Cardiac atrium fibroblast (primary cell): Measurements from ENCODE around the gene HDAC9. TPM values are rescaled to one million over a fixed set of nuclear protein-coding genes. Genes with fewer than 3 reads are reported as not detected.

ENCODE experiments used
- total RNA-seq: library from RNA; depleted of rRNA; stranded (reverse); fragments of >200 nt; gene quantifications from 2 replicates; pipeline ENCODE4 v1.2.3, GENCODE V29; 2015

The HDAC9 gene
- 3.7 and 6.9 TPM in 2 replicates for total RNA-seq

GRCh38 chr7:18495412-18496340 is at the start of gene HDAC9:
HDAC9 (plus strand) TSS chr7:18495749; CDS start chr7:18496303, 554 bp downstream.

